HG03439 (cell line): ENCODE measurements around the gene SETD6.
A peak's percentile ranks its signal among the peaks of the same experiment; 100 is the strongest.

Experiments
- ATAC-seq: cut with Tn5 transposase; IDR thresholded peaks from one replicate; pipeline ENCODE4 v1.9.1; 2021; ENCODE audit warnings: mild to moderate bottlenecking, moderate library complexity; ENCODE audit not compliant: unreplicated experiment

SETD6 gene

DNA sequence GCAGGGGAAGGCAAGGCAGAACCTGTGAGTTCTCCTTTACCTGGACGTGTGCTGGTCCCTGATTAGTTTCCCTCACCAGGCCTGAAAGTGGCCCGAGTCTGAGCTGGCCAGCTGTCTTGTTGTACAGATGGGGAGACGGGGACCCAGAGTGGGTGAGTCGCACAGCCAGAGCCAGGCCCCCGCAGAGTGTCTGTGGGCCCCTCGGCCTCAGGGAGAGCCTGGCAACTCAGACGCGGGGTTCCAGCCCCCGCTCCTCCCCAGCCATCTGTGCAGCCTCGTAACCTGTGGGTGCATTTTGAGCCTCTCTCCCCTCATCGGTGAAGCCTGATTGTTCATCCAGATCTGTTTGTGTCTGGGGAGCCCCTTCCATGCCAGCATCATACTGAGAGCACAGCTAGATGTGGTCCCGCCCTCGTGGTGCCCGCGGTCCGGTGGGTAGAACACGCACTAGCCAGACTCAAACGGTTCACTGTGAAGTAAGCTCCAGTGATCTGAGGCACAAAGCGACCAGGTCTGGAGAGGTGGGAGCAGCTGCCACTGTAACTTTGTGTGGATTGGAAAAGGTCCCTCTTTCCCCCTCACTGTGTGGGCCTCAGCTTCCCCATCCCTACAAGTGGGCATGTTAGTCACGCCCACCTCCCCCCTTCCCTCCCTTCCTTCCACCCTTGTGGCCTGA lies 21.4 kb upstream of the SETD6 start:
- ATAC-seq, result no peak

DNA sequence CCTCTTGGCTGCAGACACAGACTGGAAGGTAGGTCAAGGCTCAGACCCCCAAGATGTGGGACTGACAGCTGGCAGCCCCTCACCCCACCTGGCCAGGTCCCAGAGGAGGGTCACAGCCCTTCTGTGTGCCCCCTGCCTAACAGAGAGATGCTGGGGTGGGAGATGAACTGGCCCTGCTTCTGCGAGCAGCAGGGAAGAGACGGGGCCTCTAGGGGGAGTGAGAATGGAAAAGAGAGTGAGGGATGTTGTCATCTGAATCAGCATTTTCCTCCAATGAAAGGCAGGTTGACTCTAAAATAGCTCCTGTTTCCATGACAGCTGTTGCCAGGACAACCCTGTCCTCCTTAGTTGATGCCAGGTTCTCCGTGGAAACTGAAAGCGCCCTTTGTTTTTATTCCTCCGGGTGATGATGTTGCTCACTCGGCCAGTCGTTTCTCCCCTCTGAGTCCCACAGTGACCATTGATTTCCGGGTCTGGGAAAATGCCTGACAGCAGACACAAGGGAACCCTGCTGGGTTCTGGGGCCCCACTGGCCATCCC lies 20.3 kb upstream of the SETD6 start:
- peak; percentile 48 for ATAC-seq

DNA sequence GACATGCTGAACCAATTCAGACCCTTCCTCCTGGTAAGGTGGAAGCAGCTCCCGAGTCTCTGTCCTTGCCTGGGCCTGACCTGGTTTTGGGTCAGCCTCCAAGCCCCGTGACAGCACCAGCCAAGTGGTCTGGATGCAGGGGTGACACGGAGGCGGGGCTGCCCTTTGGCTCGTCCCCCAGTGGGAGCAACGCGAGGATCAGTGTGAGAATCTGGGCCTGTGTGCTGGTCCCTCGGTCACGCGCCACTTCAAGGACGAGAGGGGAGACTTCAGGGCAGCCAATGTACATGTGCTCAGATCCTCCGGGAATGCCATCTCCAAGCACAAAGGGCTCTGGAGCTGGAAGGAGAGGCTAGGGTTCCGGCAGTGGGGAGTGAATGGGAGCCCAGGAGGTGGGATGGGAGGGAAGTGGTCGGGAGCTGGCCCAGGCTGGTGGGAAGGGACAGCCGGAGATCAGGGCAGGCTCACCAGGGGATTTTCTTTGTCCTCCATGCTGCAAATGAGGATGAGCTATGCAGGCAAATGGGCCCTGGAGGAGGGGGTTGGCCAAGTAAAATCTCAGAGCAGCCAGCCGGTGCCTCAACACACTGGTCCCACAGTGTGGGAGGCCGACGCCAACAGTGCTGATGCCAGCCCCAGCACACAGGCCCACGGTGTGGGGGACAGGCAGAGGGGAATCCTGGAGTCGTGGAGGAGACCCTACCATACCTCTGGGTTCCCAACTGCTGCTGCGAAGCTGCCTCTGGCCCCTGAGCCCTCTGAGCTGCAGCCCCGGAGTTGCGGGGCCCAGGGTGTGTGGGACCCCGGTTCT lies 19.6 kb upstream of the SETD6 start:
- ATAC-seq, result no peak

DNA sequence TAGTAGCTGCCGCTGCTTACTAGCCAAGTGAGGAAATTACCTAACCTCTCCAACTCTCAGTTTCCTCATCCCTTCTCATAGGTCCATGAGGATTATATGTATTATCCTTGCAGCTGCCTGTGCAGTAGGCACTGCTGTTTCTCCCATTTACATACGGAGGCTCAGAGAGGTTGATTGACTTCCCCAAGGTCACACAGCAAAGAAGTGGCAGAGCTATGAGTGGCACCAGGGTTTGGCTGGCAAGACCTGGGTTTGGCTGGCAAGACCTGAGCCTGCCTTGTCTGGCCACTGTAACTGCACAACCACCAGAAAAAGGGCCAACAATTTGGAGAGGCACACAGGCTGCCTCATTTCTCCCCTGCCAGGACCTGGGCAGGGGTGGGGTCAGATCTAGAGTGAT lies 17.8 kb upstream of the SETD6 start:
- ATAC-seq, result no peak

DNA sequence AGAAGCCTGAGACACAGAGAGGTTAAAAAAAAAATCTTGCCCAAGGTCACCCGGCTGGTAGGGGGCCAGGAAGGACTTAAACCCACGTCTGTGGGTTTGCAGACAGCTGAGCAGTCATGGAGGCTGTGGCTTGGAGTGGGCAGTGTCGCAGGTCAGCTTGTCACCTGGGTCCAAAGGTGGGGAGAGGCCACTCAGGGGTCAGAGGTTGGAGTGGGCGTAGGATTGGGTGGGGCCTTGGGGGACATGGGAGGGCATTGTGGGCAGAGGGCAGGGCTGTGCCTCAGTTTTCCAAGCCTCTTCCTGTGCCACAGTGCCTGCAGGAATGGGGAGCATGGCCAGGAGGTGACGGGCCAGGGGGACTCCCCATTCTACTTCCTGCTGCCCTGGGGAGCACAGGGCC lies 17.4 kb upstream of the SETD6 start:
- no peak for ATAC-seq

DNA sequence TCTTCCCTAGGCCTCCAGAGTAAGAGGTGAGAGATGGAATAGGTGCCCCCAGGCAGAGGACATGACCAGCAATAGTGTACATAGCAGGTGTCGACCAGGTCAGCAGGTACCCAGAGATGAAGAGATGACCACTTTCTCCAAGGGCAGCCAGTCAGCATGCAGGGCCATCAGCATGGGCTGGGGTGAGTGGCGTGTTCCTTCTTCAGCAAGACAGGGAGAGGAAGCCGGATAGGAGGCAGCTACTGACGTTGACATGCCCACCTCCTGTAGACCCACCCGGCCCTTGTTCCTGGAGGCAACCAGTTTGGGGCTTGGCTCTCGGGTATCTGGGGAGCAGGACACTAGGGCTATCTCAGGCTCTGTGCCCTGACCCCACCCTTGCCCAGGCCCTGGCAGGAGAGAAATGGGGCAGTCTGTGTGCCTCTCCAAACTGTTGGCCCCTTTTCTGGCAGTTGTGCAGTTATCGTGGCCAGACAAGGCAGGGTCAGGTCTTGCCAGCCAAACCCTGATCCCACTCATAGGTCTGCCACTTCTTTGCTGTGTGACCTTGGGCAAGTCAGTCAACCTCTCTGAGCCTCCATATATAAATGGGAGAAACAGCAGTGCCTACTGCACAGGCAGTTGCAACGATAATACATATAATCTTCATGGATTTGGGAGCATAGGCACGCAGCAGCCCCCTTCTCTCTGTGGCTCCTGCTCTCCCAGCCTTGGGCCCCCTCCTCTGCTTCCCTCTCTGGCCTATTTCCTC lies 16.8 kb upstream of the SETD6 start:
- no peak for ATAC-seq

DNA sequence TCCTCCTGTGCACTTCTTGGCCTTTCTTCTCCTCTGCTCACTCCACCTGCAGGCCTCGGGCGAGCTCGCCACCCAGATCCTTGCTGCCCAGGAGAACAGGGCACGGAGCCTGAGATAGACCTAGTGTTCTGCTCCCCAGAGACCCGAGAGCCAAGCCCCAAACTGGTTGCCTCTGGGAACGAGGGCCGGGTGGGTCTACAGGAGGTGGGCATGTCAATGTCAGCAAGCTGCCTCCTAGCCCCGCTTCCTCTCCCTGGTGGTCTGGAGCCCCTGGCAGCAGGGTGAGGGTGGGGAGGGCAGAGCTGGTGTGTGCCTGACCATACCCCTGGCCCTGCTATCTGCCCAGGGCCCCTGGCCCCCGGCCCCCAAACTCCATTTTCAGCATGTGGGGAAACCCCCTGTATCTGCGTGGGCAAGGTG lies 16.2 kb upstream of the SETD6 start:
- no peak for ATAC-seq

DNA sequence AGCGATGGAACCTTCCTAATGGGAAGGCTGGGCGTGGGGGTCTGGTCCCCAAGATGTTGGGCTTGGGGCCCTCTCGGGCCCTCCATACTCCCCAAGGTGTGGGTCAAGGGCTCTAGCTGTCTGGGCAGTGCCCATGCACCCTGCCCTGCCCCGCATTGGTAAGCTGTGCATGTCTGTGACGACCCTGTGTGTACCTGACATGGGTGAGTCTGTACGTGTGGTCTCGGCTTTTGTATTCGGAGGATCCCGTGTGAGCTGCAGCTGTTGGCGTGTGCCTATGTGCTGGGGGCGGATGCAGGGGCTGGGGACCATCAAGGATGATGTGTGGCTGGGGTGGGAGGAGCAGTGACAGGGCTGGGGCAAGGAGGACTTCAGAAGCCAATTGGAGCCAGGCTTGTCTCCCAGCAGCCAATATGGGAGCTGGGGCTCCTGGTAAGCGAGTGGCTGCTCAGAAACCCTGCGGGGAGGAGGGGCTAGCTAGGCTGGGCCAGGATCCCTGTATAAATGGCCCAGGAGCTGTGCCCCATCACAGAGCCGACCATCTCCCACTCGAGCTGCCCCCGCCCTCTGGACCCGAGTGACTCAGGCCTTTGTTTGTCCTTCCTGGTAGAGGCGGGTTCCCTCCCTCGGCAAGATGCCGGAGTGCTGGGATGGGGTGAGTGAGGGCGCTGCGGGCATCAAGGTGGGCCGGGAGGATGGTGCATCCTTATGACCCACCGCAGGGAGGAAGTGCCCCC lies 15.5 kb upstream of the SETD6 start, which contains the start of gene NDRG4:
TSS of gene NDRG4 (plus strand) at position 529 of the 737 bp plus-strand sequence. CDS start at position 635, 106 bp downstream.
- no peak for ATAC-seq

DNA sequence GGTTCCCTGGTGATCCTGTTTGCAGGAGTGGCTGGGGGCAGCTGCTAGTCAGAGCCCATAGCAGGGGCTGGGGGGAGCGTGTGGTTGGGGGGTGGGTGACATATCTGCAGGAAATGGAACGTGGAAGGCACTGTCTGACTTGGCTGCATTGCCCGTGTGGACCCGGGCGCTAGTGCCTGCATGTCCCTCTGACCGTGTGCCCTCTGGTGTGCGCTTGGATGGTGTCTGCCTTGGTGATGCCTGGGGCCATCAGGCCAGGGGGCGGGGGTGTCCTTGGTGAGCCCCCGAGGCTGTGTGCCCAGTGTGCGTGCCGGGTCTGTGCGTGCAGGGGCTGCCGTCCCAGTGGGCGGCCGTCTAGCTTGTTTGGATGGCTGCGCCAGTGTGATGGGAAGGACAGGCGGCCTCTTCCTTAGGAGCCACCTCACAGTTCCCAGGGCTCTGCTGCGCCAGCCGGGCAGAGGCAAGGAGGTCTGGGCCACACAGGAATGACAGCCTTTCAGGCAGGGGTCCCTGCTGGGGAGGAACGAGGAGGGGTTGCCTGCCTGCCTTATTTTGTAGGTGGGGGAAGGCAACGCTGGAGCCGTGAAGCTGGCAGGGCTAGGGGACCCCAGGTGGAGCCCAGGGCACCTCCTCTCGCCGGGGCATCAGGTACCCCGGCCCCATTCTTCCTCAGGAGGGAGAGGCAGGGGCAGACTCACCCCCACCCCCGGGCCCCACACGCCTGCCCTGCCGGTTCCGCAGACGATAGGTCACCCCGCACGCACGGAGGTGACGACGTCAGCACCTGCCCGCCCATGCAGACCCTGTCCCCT lies 14.7 kb upstream of the SETD6 start:
- no peak for ATAC-seq

DNA sequence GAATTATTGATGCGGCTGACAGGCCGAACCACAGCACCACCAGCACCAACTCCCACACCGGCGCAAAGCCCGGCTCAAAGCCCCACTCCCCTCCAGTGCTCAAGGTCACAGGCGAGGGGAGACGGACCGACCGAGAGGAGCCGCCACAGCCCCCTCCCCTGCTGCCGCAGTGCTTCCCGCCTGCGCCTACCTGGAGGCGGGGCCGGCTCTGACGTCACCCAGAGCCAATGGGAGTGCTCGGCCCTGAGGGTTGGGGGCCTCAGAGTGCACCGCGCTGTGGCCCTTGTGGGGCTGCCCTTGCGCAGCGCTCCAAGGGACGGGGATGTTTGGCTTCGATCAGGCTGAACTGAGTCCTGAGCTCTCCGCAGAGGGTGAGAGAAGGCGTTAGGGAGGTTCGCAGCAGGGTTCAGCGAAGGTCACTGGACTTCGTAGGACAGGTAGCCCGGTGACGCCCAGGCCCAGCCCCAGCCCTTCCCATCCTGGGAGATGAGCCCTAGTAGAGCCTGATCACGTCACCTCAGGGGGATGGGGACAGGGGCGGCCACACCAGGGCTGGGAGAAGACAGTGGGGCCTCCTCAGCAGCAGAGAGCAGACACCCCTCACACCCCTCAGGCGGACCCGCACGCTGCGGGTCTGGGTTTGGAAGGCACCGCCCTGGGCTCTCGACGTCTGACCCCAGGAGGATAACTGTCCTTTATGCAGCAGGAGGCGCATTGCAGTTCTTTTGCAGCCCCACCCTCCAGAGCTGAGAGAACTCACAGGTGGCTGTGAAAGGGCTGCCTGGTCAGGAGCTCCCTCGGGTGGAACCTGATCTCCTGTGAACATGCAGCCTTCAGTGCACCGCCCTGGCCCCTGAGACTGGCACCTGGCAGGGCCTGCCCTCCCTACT lies 13.8 kb upstream of the SETD6 start:
- no peak for ATAC-seq

DNA sequence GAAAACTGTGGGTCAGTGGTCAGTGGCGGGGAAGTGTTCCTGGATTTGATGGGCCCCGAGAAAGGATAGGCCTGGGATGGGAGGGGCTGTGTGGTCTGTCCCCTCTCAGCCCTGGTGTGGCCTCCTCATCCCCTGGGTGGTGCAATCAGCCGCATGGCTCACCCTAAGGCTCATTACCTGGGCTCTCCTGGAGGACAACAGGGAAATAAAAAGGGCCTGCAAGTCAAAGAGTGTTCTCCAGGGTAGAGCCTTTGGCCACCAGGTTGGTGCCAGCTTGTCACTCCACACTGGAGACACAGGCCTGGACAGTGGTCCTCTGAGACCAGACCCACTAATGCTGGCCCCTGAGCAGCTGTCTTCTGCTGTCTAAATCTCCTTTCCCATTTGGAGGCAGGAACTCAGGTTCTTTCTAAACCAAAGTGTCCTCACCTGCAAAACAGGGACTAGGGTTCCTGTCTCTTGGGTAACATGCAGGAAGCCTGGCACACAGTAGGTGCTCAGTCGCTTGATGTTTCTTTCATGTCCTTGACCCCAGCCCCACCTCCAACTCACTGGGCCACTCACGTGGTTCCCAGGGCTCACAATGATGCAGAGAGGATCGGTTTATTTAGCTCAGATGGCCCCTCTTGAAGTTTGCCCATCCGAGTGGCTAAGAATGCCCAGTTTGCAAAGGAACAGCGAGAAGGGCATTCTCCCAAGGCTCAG lies 12.9 kb upstream of the SETD6 start:
- ATAC-seq, result no peak

DNA sequence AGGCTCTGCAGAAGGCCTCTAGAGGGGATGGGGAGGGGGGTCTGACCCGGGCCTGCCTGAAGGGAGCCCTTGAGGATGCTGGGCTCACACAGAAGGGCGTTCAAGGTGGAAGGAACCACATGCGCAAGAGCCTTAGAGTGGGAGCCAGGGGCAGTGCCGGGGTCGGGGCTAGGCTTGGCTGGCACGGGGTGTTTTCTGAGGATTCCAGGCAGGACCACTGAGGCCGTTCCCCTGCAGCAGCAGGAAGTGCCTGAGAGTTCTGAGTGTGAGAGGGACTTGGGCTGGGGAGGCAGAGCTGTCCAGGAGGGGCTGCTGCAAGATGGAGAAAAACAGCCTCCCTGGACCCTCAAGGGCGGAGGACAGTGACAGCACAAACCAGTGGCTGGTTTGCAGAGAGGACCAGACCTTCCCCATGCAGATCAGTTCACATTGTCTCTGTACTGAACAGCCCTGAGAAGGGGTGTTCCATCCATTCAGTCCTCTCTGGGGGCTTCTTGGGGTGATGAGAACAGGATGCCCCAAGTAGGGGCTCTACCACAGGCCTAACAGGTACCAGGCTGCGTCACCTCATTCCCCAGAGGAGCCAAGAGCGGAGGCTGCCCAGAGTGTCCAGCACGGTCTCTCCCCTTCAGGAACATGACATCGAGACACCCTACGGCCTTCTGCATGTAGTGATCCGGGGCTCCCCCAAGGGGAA lies 12.0 kb upstream of the SETD6 start:
- no peak for ATAC-seq

DNA sequence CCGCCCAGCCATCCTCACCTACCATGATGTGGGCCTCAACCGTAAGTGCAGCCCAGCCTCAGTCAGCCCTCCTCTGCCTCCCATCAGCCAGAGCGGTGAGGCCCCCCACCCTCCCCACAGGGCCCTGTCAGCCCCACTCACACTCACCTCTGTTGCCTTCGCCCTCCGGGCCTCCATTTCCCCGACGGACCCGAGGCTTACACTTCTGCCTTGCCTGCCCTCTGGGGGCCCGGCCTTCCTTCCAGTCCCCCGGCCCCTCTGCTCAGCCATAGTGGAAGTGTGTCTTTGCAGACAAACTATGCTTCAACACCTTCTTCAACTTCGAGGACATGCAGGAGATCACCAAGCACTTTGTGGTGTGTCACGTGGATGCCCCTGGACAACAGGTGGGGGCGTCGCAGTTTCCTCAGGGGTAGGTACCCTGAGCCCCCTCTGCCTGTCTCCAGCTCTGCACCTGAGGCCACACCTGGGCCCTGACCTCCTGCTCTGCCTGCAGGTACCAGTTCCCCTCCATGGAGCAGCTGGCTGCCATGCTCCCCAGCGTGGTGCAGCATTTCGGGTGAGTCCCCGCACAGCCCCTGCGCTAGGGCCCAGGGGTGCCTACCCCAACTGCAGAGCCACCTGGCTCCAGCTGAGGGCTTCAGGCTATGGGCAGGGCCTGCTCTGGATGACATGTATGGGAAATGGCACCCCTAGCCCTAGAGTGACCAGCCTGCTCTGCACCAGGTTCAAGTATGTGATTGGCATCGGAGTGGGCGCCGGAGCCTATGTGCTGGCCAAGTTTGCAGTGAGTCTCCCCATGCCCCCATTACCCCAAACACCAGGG lies 11.2 kb upstream of the SETD6 start:
- ATAC-seq, result no peak

DNA sequence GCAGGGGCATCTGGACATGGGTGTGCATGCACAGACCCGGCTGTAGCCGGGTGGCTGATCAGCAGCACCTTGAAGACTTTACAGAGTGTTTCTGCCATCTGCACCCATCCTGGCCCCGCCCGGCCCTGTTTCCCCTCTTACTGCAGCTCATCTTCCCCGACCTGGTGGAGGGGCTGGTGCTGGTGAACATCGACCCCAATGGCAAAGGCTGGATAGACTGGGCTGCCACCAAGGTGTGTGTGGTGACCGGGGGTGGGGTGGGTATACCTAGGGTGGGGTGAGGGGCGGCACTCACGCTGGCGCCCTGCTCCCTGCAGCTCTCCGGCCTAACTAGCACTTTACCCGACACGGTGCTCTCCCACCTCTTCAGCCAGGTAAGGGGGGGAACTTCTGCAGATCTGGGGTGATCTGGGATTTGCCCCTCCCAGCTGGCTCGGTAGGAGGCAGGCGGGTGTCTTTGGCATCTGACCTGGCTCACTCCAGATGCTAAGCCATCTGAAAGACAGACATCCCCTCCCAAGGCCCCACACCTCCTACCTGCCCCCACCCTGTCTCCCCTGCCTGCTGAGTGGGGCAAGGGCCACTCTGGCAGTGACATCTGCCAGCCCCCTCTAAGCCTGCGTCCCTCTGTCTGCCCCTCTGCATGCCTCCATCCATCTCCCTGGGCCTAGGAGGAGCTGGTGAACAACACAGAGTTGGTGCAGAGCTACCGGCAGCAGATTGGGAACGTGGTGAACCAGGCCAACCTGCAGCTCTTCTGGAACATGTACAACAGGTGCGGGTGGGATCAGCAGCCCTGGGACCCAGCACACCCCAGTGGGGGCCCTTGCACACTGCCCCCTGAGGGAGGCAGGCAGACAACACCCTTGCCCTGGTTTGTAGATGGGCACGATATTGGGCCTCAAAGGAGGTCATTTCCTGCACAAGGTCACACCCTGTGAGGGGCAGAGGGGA lies 8.8 kb upstream of the SETD6 start:
- no peak for ATAC-seq

DNA sequence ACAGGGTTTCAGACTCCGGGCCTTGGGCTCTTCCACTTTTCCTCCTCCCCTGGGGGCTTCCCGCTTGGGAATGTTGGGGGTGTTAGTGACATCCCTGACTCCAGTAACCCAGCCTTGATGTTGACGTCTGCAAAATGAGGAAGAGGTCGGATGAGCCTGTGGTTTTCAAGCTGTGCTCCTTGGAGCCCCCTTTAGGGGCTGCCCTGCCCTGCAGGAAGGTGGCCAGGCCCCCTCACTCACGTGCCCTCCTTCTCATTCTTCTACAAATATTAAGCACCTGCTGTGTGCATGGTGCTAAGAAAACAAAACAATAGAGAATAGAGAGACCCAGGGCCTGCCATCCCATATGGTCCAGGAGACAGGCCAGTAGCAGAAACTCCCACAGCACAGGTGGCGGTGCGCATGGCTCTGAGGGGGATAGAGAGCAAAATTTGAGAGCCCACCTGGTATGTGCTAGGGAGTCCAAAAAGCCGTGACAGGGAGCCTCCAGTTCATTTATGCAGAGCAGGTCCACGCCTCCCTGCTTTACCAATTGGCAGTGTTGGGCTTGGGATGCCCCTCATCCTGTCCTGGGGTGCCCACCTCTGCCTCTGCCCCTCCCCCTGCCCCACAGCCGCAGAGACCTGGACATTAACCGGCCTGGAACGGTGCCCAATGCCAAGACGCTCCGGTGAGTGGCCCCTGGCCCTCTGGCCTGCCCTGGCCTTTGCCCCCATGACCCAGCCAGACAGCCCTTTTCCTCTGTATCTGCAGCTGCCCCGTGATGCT lies 7.9 kb upstream of the SETD6 start:
- ATAC-seq, result no peak
